ENCODE measurements around the gene ZC3H7B. TPM values are rescaled to one million over a fixed set of nuclear protein-coding genes. Genes with fewer than 3 reads are reported as not detected.

The ZC3H7B gene
- total and polyA plus RNA-seq, 5 donors = 35.2 to 43.5 (median 35.4) TPM

DNA sequence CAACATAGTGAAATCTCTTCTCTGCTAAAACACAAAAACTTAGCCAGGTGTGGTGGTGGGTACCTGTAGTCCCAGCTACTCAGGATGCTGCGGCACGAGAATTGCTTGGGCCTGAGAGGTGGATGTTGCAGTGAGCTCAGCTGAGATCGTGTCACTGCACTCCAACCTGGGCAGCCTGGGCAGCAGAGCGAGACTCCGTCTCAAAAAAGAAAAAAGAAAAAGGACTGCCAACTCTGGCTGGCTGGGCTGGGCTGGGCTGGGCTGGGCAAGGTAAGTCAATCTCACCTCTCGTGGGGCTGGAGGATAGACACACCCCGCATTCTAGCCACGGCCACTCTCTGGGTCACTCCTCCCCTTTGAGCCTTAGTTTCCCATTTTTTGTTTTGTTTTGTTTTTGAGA lies 107.3 kb downstream of the ZC3H7B start:
- no peak for ATAC-seq
- Histone ChIP-seq H3K4me1 (ENCODE audit: control insufficient read depth, insufficient read depth, low read length) (peaks cover 9% of the 10 kb centered on the region), H3K27me3 (ENCODE audit: control insufficient read depth, insufficient read depth) (no peaks in the 10 kb centered on the region), H3K4me3 (ENCODE audit: low read length) (no peak overlapping the region), H3K9me3 (ENCODE audit: control insufficient read depth, low read length) (no peaks in the 10 kb centered on the region), H3K27ac (ENCODE audit: low read length) (peak overlapping the region; percentile 23)
- peak in 1 of 3 donors; percentile 30 for DNase-seq
- WGBS = 78% methylated on average over 8 of the region's 8 CpGs
- intact Hi-C loops (cut with DNase I) = no loop called here

Small RNA genes lying within 50 kb of the gene (microRNA-seq; reads per million reads assigned to microRNA genes)
- 0 reads per million in 2 donors for gene MIR6889

Other genes with a start within 250 kb of the ZC3H7B start
- gene EP300, start 208.9 kb upstream of the ZC3H7B start, total RNA-seq = 10 to 100 TPM; 25.6 to 38.0 (median 35.5) TPM
- gene EP300, start 208.9 kb upstream of the ZC3H7B start, polyA plus RNA-seq = 13.2 TPM
- 10 to 100 TPM; 17.5 to 18.6 (median 18.2) TPM for gene L3MBTL2, start 96.2 kb upstream of the ZC3H7B start, total RNA-seq
- 9.6 TPM for gene L3MBTL2, start 96.2 kb upstream of the ZC3H7B start, polyA plus RNA-seq
- gene CHADL, start 60.6 kb upstream of the ZC3H7B start, total RNA-seq = 10 to 100 TPM; 15.5 to 25.7 (median 21.8) TPM
- 39.2 TPM for gene CHADL, start 60.6 kb upstream of the ZC3H7B start, polyA plus RNA-seq
- gene RANGAP1, start 15.3 kb upstream of the ZC3H7B start, total RNA-seq = 10 to 100 TPM; 26.0 to 38.5 (median 33.4) TPM
- gene RANGAP1, start 15.3 kb upstream of the ZC3H7B start, polyA plus RNA-seq = 26.9 TPM
- gene TEF, start 80.4 kb downstream of the ZC3H7B start, total RNA-seq = 10 to 100 TPM; 12.4 to 27.5 (median 22.6) TPM
- gene TEF, start 80.4 kb downstream of the ZC3H7B start, polyA plus RNA-seq = 22.1 TPM
- gene TOB2, start 145.3 kb downstream of the ZC3H7B start, total RNA-seq = 10 to 100 TPM; 52.3 to 72.7 (median 69.4) TPM
- gene TOB2, start 145.3 kb downstream of the ZC3H7B start, polyA plus RNA-seq = 39.4 TPM
- 10 to 100 TPM; 22.4 to 26.0 (median 25.0) TPM for gene PHF5A, start 167.2 kb downstream of the ZC3H7B start, total RNA-seq
- 34.6 TPM for gene PHF5A, start 167.2 kb downstream of the ZC3H7B start, polyA plus RNA-seq
- gene ACO2, start 167.6 kb downstream of the ZC3H7B start, total RNA-seq = 100 to 1,000 TPM; 532 to 611 (median 544) TPM
- 471 TPM for gene ACO2, start 167.6 kb downstream of the ZC3H7B start, polyA plus RNA-seq
- 10 to 100 TPM; 21.0 to 26.7 (median 25.3) TPM for gene POLR3H, start 242.9 kb downstream of the ZC3H7B start, total RNA-seq
- 24.6 TPM for gene POLR3H, start 242.9 kb downstream of the ZC3H7B start, polyA plus RNA-seq